Central memory CD8-positive, alpha-beta T cell (primary cell): Measurements from ENCODE around the gene C8B.

Experiments used
- ATAC-seq: fragments of 150-1000 bp; cut with Tn5 transposase; replicated peaks from 2 replicates; pipeline ENCODE4 v1.10.0; 2022; ENCODE audit warnings: mild to moderate bottlenecking, moderate FRiP score, moderate number of reproducible peaks; ENCODE audit not compliant: poor library complexity, severe bottlenecking; ENCODE audit errors: extremely low read depth
- DNase-seq, 2 donors: peaks; one replicate each; pipeline ENCODE4 v3.0.0; 2021; ENCODE audit warnings: low spot score in 2 of 2
- H3K27ac Mint-ChIP-seq: one replicate; pipeline ENCODE4 v1.8.0; 2022; ENCODE audit warnings: low read depth, mild to moderate bottlenecking, moderate library complexity, mixed read lengths
- H3K27me3 Mint-ChIP-seq: one replicate; pipeline ENCODE4 v1.8.0; 2022; ENCODE audit warnings: mixed read lengths
- H3K36me3 Mint-ChIP-seq: one replicate; pipeline ENCODE4 v1.8.0; 2022; ENCODE audit warnings: mild to moderate bottlenecking, moderate library complexity, mixed read lengths; ENCODE audit not compliant: insufficient read depth
- H3K4me1 Mint-ChIP-seq: one replicate; pipeline ENCODE4 v1.8.0; 2022; ENCODE audit warnings: mixed read lengths
- H3K4me3 Mint-ChIP-seq: one replicate; pipeline ENCODE4 v1.8.0; 2022; ENCODE audit warnings: mild to moderate bottlenecking, moderate library complexity, mixed read lengths
- H3K9me3 Mint-ChIP-seq: one replicate; pipeline ENCODE4 v1.8.0; 2022; ENCODE audit warnings: mixed read lengths

C8B gene

DNA sequence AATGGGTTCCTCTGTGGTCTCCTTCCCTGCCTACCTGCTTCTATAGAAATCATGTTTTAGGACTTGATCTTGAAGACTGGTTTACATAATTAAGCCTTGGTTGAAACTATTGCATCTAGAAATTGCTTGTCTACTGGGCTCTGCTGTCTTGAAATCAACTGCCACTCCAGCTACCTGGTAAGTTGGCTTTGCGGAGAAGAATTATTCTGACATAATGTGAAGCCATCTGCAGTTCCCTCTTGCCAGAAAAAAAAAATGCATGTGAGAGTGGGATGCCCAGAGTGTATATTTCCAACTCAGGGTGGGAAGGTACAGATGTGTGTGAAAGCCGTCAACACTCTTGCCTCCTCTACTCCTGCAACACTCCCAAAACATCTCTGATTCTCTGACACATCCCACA is 27.2 kb downstream of the C8B start:
- DNase-seq (no peak), ATAC-seq (no peak)
- H3K9me3 Mint-ChIP-seq = no peaks in the 10 kb centered on the region
- H3K27ac Mint-ChIP-seq = no peak overlapping the region
- H3K4me1 Mint-ChIP-seq = no peaks in the 10 kb centered on the region
- H3K4me3 Mint-ChIP-seq = no peak overlapping the region
- no peaks in the 10 kb centered on the region for H3K27me3 Mint-ChIP-seq
- H3K36me3 Mint-ChIP-seq = no peaks in the 10 kb centered on the region

DNA sequence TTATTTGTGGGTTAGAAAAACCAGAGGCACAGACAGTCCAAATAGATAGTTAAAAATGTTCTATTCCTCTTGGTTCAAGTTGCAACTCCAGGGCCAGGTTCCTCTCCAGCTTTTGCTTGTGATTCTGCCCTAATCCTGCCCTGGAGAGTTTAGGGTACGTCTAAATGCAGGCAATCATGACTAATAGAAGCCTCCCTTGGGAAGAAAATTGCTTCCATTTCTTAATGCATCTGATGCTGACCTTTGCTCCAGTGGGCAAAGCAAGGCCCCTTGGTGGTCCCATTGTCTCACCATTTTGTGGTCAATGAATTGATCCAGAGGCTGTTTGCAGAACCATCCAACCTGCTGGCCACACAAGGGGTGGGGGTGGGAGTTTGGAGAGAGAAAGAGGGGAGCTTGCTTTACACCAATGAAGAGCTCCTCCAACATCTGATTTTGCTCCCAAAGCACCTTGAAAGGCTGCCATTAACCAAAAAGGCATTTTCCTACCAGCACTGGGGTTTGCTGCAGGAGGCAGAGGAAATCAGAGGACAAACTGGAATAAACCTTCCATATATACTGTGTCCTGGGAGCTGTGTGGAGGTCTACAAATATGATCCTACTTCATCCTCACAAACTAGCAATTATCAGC is 31.3 kb downstream of the C8B start:
- Mint-ChIP-seq H3K4me3 (no peak overlapping the region), H3K9me3 (peaks cover 4% of the 10 kb centered on the region), H3K27ac (no peak overlapping the region), H3K4me1 (no peaks in the 10 kb centered on the region), H3K36me3 (no peaks in the 10 kb centered on the region), H3K27me3 (peaks cover 22% of the 10 kb centered on the region)
- no peak for ATAC-seq
- DNase-seq = no peak

DNA sequence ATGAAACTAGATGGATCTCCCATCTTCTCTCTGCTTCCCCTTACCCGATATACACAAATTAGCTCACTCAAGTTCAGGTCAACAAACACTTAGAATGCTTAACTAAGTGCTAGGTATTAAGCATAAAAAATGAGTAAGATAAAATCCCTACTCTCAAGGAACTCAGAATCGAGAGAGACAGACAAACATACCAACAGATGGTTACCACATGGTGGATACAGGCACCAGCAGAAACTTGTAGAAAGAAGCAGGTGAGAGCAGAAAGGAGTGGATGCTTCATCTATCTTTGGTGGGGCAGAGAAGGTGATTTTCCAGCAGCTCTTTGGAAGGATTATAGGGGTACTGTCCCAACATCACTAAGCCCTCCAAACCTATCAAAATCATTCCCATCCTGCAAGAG is 32.2 kb downstream of the C8B start:
- Mint-ChIP-seq H3K4me1 (no peaks in the 10 kb centered on the region), H3K9me3 (peaks cover 6% of the 10 kb centered on the region), H3K4me3 (no peak overlapping the region), H3K36me3 (no peaks in the 10 kb centered on the region), H3K27me3 (peaks cover 23% of the 10 kb centered on the region), H3K27ac (no peak overlapping the region)
- ATAC-seq (no peak), DNase-seq (no peak)

DNA sequence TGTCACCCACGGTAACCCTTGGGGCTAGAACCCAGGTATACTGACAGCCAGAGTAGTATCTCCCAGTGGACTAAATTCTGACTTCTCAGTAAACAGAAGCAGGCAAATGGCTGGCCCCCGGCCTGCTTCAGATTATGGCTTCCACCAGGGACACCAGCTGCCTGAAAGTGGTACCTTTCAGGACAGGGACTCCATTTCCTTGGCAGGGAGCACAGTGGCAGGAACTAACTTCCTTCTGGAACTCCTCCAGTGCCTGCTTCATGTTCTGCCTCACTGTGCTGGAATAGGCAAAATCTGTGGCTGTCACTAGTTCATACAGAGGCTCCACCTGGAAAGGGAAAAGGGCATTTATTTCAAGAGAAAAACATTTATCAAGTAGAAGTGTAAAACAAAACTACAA is 32.7 kb downstream of the C8B start:
- H3K27ac Mint-ChIP-seq = no peak overlapping the region
- ATAC-seq = no peak
- H3K4me1 Mint-ChIP-seq = no peaks in the 10 kb centered on the region
- no peak for DNase-seq
- peaks cover 6% of the 10 kb centered on the region for H3K9me3 Mint-ChIP-seq
- H3K4me3 Mint-ChIP-seq = no peak overlapping the region
- no peaks in the 10 kb centered on the region for H3K36me3 Mint-ChIP-seq
- H3K27me3 Mint-ChIP-seq = peaks cover 23% of the 10 kb centered on the region

DNA sequence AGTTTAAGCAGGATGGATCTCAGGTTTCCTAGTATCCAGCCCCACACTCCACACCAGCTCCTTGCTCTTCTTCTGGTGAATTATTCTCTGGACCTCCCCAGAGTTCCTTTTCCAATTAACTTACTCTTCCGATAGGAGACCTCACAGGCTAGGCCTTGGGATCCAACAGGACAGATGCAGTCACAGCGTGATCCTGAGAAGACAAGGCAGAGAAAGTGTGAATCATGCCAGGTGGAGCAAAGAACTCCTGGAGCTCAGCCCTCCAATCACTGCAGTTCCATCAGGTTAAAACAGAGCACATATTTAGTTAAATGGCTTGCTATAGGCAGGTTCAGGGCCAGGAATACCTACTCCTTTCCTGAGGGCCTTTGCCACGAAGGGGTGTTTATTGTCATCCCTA is 34.1 kb downstream of the C8B start:
- Mint-ChIP-seq H3K4me3 (no peak overlapping the region), H3K4me1 (no peaks in the 10 kb centered on the region), H3K36me3 (no peaks in the 10 kb centered on the region), H3K27ac (no peak overlapping the region), H3K9me3 (peaks cover 6% of the 10 kb centered on the region), H3K27me3 (peaks cover 23% of the 10 kb centered on the region)
- no peak for ATAC-seq
- DNase-seq = no peak

DNA sequence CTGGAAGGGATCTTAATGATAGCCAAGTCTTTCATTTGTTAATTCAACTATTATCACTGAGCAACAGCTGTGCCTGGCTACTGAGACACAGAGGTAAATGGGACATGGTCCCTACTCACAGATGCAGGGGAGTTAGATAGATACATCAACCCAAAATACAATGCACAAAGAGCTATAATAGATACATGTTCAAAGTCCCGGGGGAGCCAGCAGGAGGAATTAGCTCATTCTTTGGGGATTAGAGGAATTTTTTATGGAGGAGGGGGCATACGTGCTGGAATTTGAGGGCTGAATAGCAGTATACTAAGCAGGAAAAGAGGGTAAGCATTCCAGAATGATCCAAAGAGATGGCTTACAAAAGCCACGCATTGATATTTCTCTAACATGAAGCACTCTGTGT is 34.6 kb downstream of the C8B start:
- Mint-ChIP-seq H3K4me3 (no peak overlapping the region), H3K9me3 (peaks cover 6% of the 10 kb centered on the region), H3K36me3 (no peaks in the 10 kb centered on the region), H3K4me1 (no peaks in the 10 kb centered on the region), H3K27me3 (peaks cover 23% of the 10 kb centered on the region), H3K27ac (no peak overlapping the region)
- DNase-seq (no peak), ATAC-seq (no peak)

DNA sequence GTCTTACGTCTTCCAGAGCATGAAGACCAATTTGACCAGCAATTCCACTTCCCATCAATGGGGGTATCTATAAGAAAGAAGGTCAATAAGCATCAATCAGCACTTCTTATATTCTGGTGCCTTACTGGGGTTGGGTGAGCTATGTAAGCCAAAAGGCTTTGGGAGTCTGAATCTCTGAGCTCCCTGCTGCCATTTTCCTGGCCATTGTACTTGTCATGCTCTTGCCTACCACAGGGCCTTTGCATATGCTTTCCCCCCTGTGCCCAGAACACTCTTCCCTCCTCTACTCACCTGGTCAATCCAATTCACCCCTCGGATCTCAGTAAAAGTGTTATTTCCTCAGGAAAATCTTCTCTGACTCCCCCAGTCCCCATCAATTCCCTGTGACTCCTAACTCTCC is 36.3 kb downstream of the C8B start:
- Mint-ChIP-seq H3K27ac (no peak overlapping the region), H3K9me3 (peaks cover 6% of the 10 kb centered on the region), H3K36me3 (no peaks in the 10 kb centered on the region), H3K4me1 (no peaks in the 10 kb centered on the region), H3K27me3 (peaks cover 23% of the 10 kb centered on the region), H3K4me3 (no peak overlapping the region)
- ATAC-seq (no peak), DNase-seq (no peak)

DNA sequence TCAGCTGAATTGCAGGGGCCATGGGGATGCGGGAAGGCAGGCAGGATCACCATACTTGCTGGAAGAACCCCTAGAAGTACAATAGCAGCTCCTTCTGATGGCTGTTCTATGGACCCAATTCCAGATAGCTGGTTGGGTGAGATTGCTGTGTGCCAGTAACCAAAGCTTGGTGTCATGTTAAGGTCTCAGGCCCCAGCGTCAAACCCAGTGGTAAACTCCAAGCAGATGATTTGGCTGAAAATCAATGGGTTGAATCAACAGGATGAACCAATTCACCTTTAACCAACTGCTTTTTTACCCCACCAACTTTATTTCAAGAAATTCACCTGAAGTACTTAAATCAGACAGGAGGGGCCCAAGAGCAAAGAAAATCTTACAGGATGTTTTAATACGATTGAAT is 37.8 kb downstream of the C8B start:
- Mint-ChIP-seq H3K27me3 (peaks cover 33% of the 10 kb centered on the region), H3K9me3 (peaks cover 6% of the 10 kb centered on the region), H3K4me3 (no peak overlapping the region), H3K27ac (no peak overlapping the region), H3K4me1 (no peaks in the 10 kb centered on the region), H3K36me3 (no peaks in the 10 kb centered on the region)
- DNase-seq (no peak), ATAC-seq (no peak)

DNA sequence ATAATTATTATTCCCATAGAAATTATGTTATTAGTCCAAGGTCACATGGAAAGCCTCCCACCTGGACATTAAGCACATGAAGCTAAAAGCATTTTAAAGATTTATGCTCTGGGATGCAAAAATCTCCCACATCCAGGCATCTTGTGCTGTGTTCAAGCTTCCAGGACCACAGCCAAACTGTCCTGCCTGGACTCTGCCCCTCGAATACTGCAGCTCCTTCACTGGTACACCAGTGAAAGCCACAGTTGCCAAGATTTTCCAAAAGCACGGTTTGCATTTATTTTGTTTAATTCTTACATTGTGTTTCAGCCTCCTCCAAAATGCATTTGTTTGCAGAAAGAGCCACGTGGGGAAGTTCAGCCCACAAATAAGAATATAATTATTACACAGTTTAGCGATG is 38.6 kb downstream of the C8B start:
- Mint-ChIP-seq H3K9me3 (peaks cover 6% of the 10 kb centered on the region), H3K27me3 (peaks cover 33% of the 10 kb centered on the region), H3K4me3 (no peak overlapping the region), H3K36me3 (no peaks in the 10 kb centered on the region), H3K4me1 (no peaks in the 10 kb centered on the region), H3K27ac (no peak overlapping the region)
- no peak for DNase-seq
- ATAC-seq = no peak

DNA sequence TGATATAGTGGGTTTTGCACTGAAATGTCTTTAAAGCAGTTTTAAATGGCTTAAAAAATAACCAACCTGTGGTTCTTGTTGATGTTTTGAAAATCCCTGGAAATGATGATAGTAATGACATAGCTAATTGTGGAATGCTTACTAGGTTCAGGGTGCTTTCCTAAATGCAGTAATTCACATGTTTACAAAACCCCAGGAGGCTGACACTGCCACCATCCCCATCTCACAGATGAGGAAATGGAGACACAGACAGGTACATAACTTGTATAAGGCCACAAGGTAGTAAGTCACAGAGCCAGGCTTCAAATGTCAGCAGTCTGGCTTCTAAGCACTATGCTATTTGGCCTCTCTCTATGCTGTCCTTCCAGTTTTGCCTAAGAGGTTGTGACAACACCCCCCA is 40.6 kb downstream of the C8B start:
- no peak overlapping the region for H3K27ac Mint-ChIP-seq
- peaks cover 6% of the 10 kb centered on the region for H3K9me3 Mint-ChIP-seq
- ATAC-seq = no peak
- H3K4me3 Mint-ChIP-seq = no peak overlapping the region
- H3K36me3 Mint-ChIP-seq = no peaks in the 10 kb centered on the region
- no peak for DNase-seq
- H3K27me3 Mint-ChIP-seq = peaks cover 17% of the 10 kb centered on the region
- no peaks in the 10 kb centered on the region for H3K4me1 Mint-ChIP-seq

DNA sequence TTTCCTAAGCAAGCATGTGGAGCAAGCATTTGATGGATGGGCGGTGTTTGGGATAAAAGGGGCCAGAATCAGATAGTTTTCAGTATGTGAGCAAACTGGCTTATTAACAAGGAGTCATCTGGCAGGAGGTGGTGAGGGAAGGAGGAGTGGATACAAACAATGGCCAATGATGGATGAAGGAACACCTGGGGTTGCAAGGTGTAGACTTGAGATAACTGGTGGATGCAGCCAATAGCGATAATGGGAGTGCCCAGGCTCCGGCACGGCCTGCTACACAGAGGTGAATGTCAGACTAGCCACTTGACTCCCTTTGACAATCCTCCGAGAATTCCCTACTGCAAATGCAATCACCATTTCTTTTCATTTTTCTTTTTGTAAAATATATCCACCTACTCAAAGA is 41.7 kb downstream of the C8B start:
- peaks cover 9% of the 10 kb centered on the region for H3K27me3 Mint-ChIP-seq
- no peaks in the 10 kb centered on the region for H3K9me3 Mint-ChIP-seq
- ATAC-seq = no peak
- H3K36me3 Mint-ChIP-seq = no peaks in the 10 kb centered on the region
- no peak overlapping the region for H3K4me3 Mint-ChIP-seq
- H3K4me1 Mint-ChIP-seq = no peaks in the 10 kb centered on the region
- no peak overlapping the region for H3K27ac Mint-ChIP-seq
- DNase-seq = no peak

DNA sequence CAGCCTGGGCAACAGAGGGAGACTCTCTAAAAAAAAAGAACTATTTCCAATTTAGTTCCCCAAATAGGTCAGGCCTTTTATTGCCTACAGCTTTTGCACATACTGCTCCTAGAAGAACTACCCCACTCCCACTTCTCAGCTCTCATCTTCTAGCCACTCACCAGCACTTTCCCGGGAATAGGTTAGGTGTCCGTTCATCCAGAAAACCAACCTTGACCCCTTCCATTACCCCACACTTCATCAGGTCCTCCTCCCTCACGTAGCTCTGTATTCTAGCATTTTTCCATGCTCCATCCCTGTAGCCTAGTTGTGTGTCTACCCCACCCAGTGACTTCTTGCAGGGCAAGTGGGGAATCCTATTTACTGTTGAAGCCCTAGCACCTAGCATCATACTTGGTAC is 42.6 kb downstream of the C8B start:
- H3K27me3 Mint-ChIP-seq = peaks cover 9% of the 10 kb centered on the region
- H3K36me3 Mint-ChIP-seq = no peaks in the 10 kb centered on the region
- no peak for DNase-seq
- no peak overlapping the region for H3K27ac Mint-ChIP-seq
- H3K4me1 Mint-ChIP-seq = no peaks in the 10 kb centered on the region
- H3K9me3 Mint-ChIP-seq = no peaks in the 10 kb centered on the region
- no peak overlapping the region for H3K4me3 Mint-ChIP-seq
- ATAC-seq = no peak

DNA sequence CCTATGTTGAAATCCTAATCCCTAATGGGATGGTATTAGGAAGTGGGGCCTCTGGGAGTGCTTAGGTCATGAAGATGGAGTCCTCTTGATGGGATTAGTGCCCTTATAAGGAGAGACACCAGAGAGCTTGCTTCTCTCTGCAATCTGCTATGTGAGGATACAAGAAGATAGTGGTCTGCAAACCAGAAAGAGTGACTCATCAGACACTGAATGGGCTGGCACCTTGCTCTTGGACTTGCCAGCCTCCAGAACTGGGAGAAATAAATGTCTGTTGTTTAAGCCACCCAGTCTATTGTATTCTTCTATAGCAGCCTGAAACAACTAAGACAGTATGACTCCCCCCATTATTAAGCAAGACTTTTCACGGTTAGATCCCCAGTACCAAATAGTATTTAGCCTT is 43.3 kb downstream of the C8B start:
- Mint-ChIP-seq H3K9me3 (no peaks in the 10 kb centered on the region), H3K36me3 (no peaks in the 10 kb centered on the region), H3K4me3 (no peak overlapping the region), H3K27me3 (peaks cover 9% of the 10 kb centered on the region), H3K27ac (no peak overlapping the region), H3K4me1 (no peaks in the 10 kb centered on the region)
- DNase-seq (no peak), ATAC-seq (no peak)

DNA sequence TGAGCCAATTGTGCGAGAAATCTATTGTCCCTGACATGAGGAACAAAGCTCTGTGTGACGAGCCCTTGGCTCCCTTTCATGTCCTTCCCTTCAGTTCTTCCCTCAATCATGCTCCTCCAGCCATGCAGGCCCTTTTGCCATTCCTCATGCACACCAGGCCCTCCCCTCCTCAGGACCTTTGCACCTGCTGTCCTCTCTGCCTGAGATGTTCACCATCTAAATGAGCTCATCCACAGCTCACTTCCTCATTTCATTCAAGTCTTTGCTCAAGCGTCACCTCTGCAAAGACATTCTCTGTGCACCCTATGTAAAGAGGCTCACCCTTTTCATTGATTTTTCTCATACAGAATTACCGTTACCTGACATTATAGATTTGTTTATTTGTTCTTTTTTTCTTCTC is 43.7 kb downstream of the C8B start:
- no peaks in the 10 kb centered on the region for H3K9me3 Mint-ChIP-seq
- DNase-seq (no peak), ATAC-seq (no peak)
- H3K27me3 Mint-ChIP-seq = peaks cover 9% of the 10 kb centered on the region
- no peaks in the 10 kb centered on the region for H3K4me1 Mint-ChIP-seq
- H3K27ac Mint-ChIP-seq = no peak overlapping the region
- H3K36me3 Mint-ChIP-seq = no peaks in the 10 kb centered on the region
- H3K4me3 Mint-ChIP-seq = no peak overlapping the region
